ENCODE results near the gene GCNT2. TPM values are rescaled to one million over a fixed set of nuclear protein-coding genes. Genes with fewer than 3 reads are reported as not detected.
"Not testable (repeated sequence)": the region's sequence is repeated elsewhere in the genome, so short reads cannot be mapped to it uniquely, and the experiment has no call there.

Gene GCNT2
- total RNA-seq, 1 donor from 2014 or later: 51.9 TPM

- peak; percentile 71 for DNase-seq (ENCODE audit: missing footprints)
- intact Hi-C loops (cut with DNase I): loop anchor here (1.0 to 10.0 kb wide), 6 partner anchors 47 to 237 kb away; partner anchors contain the start of genes C6orf52, PAK1IP1, TMEM14B and TMEM14C
- ATAC-seq: peak; percentile 93
These were observed 10.4 kb upstream of the GCNT2 start for GRCh38 chr6:10510592-10511367.

- intact Hi-C loops (cut with DNase I): loop anchor here (1.0 to 10.0 kb wide), 6 partner anchors 46 to 236 kb away; partner anchors contain the start of genes C6orf52, PAK1IP1, TMEM14B and TMEM14C
- peak; percentile 95 for ATAC-seq
- DNase-seq (ENCODE audit: missing footprints): no peak
These were observed 9.7 kb upstream of the GCNT2 start for GRCh38 chr6:10511477-10511876.

- intact Hi-C loops (cut with DNase I): loop anchor here (5.0 to 10.0 kb wide), 3 partner anchors 44 to 211 kb away; partner anchors contain the start of gene TMEM14C
These were observed 7.6 kb upstream of the GCNT2 start for GRCh38 chr6:10513544-10513943.

GRCh38 chr6:10514049-10514780 is 6.9 kb upstream of the GCNT2 start:
- ATAC-seq: no peak
- DNase-seq (ENCODE audit: missing footprints): no peak
- intact Hi-C loops (cut with DNase I): loop anchor here (5.0 to 10.0 kb wide), 3 partner anchors 43 to 211 kb away; partner anchors contain the start of gene TMEM14C

More at GRCh38 chr6:10513544-10513943, 7.6 kb upstream of the GCNT2 start:
- no peak for ATAC-seq
- DNase-seq (ENCODE audit: missing footprints): no peak

DNA sequence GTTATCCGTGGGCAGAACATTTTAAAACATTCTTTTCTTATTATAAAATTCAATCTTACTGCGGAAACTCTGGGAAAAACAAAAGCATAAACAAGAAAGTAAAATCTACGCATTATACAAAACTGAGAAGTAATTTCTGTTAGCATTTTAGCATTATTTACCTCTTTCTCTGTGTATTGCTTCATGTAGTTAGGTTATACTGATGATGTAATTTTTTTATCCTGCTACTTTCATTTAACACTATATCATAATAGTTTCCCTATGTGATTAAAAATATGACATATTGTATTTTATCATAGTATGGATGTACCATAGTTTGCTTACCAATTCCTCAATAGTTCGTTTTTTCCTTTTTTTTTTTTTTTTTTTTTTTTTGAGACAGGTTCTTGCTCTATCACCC is 4.2 kb upstream of the GCNT2 start:
- intact Hi-C loops (cut with DNase I): loop anchor here (10.0 kb wide), 1 partner anchor 208 kb away; the partner anchor contains the start of gene TMEM14C

GRCh38 chr6:10518557-10519407 is 2.4 kb upstream of the GCNT2 start:
- no peak for DNase-seq (ENCODE audit: missing footprints)
- intact Hi-C loops (cut with DNase I): loop anchor here (10.0 kb wide), 1 partner anchor 206 kb away; the partner anchor contains the start of gene TMEM14C
- ATAC-seq: no peak

More for the DNA sequence above, 4.2 kb upstream of the GCNT2 start:
- no peak for ATAC-seq
- DNase-seq (ENCODE audit: missing footprints): no peak

- intact Hi-C loops (cut with DNase I): loop anchor here (10.0 kb wide), 1 partner anchor 205 kb away; the partner anchor contains the start of gene TMEM14C
- DNase-seq (ENCODE audit: missing footprints); ATAC-seq: not testable (repeated sequence)
These were observed 1.8 kb upstream of the GCNT2 start for GRCh38 chr6:10519408-10519697.

DNA sequence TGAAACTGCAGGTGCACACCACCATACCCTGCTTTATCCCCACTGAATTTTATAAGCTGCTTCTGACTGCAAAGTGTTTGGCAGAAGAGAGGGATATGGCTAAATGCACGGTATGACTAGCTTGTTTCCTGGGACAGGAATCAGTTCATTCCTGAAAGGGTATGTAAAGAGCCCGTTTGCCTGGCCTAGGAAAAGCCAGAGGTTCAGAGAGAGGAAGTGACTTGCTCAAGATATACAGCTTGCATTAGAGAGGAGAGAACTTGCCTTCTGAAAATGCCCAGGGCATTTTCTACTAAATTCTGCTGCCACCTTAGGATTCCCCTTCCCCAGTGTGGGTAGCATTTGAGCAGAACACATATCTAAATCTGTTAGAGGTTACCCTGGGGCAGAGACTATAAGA is 683 bp upstream of the GCNT2 start:
- ATAC-seq (no peak), DNase-seq (ENCODE audit: missing footprints) (no peak)
- intact Hi-C loops (cut with DNase I): loop anchor here (2.0 kb wide), 1 partner anchor 64 kb away; no protein-coding TSS in a partner anchor

- intact Hi-C loops (cut with DNase I): no loop called here
- ATAC-seq (no peak), DNase-seq (ENCODE audit: missing footprints) (no peak)
These were observed 1.9 kb downstream of the GCNT2 start for GRCh38 chr6:10522929-10523573.

GRCh38 chr6:10526156-10526555 is 5.0 kb downstream of the GCNT2 start:
- no peak for DNase-seq (ENCODE audit: missing footprints)
- ATAC-seq: no peak
- intact Hi-C loops (cut with DNase I): no loop called here

GRCh38 chr6:10528158-10528981 is 7.2 kb downstream of the GCNT2 start:
- DNase-seq (ENCODE audit: missing footprints): no peak
- ATAC-seq: peak; percentile 43
- intact Hi-C loops (cut with DNase I): no loop called here

- DNase-seq (ENCODE audit: missing footprints) (no peak), ATAC-seq (no peak)
- intact Hi-C loops (cut with DNase I): no loop called here
These were observed 8.2 kb downstream of the GCNT2 start for GRCh38 chr6:10529231-10529801.

- DNase-seq (ENCODE audit: missing footprints); ATAC-seq; intact Hi-C loops (cut with DNase I): not testable (repeated sequence)
These were observed 8.8 kb downstream of the GCNT2 start for GRCh38 chr6:10529828-10530374.

- no peak for DNase-seq (ENCODE audit: missing footprints)
- peak; percentile 40 for ATAC-seq
- intact Hi-C loops (cut with DNase I): no loop called here
These were observed 10.4 kb downstream of the GCNT2 start for GRCh38 chr6:10531503-10531902.

- DNase-seq (ENCODE audit: missing footprints) (no peak), ATAC-seq (no peak)
- intact Hi-C loops (cut with DNase I): no loop called here
These were observed 10.8 kb downstream of the GCNT2 start for GRCh38 chr6:10531942-10532341.

DNA sequence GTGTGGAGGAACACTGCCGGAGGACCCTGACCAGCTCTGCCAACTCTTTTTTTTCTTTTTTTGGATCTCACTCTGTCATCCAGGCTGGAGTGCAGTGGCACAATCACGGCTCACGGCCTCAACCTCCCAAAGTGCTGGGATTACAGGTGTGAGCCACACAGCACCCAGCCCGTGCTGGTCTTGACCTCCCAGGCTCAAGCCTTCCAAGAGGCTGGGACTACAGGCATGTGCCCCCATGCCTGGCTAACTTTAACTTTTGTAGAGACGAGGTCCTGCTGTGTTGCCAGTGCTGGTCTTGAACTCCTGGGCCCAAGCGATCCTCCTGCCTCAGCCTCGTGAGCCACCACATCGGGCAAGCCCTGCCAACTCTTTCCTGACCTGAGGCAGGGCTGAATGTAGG is 11.2 kb downstream of the GCNT2 start:
- DNase-seq (ENCODE audit: missing footprints) (no peak), ATAC-seq (no peak)
- intact Hi-C loops (cut with DNase I): no loop called here

GRCh38 chr6:10534419-10534762 is 13.2 kb downstream of the GCNT2 start:
- ATAC-seq (no peak), DNase-seq (ENCODE audit: missing footprints) (no peak)
- intact Hi-C loops (cut with DNase I): no loop called here

All from Right ventricle myocardium inferior (tissue), 1 donor.